ENCODE data around the gene BAD.

Gene BAD

DNA sequence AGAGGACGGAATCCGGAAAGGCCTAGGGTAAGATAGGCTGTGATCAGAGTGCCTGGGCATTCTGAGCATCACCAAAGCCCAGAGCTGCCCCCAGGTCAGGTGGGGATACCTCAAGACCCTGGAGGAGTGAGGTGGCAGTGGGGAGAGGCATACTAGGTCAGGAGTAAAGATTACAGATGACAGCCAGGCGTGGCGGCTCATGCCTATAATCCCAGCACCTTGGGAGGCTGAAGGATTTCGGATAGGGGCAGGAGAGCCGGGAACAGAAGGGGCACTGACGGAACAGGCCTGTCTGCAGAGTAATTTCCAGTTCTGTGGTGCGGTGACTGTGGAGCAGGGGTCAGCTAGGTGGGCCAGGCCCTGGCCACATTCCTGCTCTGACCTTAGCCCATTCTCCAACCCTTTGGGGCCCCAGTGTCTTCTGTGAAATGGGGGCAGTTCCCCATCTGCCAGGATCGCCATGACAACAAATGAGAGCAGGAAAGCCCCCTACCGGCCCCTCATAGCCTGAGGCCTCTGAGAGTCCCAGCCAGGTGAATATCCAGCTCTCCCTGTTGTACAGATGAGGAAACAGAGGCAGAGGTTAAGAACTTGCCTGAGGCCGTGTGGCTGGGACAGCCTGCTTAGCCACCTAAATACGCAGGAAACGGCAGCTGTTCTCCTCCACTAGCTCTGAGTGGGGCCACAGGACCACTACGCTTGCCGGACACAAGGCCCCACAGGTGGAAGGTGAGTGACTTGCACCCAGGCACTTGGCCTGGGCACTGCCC is 9.2 kb downstream of the BAD start:
- DNase-seq: no peak

- DNase-seq: peak; percentile 98
These were observed 14.8 kb downstream of the BAD start for GRCh38 chr11:64269540-64270220.

DNA sequence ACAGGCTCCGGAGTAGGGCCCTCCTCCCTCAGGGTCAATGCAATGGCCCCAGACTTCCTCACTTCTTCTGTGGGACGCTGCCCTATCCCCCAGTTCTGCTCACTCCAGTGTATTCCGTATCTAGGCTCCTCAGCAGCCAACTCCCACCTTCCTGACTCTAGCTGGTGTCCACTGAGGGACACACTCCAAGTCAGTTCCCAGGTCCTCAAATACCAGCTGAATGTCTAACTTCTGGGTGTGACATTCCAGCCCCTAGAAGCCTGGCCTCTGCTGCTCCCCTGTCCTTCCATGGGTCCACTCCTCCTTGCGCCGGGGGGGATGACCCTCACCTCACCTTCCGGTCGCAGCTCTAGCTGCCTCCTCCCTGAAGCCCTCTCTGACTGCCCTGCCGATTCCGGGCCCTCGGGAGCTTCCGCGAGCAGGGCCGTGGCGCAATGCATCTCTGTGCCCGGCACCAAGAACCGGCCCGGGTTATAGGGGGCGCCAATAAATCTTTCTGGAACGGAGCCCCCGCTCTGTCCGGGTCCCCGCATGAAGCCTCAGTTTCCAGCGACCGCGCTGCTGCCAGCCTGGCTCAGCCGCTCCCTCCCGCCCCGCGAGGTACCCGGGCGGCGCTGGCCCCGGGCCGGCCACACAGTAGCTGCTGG is 15.4 kb downstream of the BAD start:
- DNase-seq: no peak

DNA sequence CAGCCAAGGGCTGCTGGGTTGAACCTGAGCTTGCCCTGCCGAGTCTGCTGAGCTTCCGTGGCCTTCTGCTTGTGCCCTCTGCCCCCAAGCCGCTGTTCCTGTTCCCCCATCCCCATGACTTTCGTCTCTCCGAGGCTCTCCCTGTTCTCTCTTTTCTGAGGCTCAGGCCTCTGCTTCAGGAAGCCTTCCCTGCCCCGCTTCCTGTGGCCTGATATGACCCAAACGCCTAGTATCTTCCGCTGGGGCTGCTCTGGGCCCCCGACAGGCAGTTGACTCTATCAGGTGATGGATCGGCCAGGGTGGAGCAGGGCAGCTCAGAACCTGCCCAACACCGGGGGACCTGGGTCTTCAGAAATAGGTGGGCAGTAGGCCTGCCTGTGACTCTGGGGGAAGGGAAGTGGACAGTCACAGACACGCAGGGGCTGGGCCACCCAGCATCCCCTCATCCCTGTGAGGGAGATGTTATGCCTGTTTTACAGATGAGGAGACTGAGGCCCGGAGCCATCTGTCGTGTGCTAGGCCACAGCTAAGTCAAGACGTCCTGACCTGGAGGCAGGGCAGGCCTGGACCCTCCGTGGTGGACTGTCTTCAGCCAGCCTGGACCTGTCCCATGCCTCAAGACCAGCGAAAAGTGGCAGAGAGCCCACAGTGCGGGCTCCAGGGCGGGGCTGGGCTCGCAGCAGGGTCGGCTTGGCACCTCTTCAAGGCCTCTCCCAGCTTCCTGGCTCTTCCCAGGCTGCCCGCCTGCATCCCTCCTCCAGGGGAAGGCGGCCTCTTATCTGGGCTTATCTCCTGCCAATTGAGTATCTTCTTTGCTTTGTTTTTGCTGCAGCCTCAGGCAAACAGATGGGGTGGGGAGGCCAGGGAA is 16.2 kb downstream of the BAD start:
- no peak for DNase-seq

DNA sequence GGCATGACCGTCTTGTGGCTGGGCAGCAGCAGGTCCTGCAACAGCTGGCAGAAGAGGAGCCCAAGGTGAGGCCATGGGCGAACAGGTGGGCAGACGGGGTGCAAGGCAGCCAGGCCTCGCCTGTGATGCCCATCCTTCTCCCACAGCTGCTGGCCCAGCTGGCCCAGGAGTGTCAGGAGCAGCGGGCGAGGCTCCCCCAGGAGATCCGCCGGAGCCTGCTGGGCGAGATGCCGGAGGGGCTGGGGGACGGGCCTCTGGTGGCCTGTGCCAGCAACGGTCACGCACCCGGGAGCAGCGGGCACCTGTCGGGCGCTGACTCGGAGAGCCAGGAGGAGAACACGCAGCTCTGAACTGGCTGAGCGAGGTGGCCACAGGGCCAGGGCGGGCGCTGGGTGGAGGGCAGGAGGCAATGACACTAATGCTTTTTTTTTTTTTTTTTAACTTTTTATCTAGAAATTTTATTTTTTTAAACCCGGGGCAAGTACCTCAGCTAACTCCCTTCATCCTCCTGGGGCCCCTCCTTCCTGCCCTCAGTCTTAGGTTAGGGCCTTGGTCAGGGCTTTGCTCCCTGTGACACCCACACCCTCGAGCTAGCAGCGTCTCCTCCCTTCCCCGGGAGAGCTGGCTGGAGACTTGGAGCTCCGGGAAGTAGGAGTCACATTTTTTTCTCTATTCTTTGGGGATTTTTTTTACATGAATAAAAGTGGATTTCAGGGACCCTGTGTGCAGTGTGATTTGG is 17.1 kb downstream of the BAD start:
- no peak for DNase-seq

DNA sequence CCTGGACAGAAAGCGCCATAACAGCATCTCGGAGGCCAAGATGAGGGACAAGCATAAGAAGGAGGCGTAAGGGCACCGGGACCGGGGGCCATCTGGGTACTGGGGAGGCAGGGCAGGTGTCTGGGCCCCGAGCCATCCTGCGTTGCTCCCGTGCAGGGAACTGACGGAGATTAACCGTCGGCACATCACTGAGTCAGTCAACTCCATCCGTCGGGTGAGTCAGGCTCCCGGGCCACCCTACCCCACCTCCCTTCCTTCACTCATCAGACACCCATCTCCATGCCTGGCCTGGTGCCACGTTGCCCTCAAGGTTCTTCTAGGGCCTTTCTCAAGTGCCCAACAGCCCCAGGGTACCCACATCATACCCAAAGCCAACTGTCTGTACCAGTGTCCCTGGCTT is 18.1 kb downstream of the BAD start:
- DNase-seq: no peak

DNA sequence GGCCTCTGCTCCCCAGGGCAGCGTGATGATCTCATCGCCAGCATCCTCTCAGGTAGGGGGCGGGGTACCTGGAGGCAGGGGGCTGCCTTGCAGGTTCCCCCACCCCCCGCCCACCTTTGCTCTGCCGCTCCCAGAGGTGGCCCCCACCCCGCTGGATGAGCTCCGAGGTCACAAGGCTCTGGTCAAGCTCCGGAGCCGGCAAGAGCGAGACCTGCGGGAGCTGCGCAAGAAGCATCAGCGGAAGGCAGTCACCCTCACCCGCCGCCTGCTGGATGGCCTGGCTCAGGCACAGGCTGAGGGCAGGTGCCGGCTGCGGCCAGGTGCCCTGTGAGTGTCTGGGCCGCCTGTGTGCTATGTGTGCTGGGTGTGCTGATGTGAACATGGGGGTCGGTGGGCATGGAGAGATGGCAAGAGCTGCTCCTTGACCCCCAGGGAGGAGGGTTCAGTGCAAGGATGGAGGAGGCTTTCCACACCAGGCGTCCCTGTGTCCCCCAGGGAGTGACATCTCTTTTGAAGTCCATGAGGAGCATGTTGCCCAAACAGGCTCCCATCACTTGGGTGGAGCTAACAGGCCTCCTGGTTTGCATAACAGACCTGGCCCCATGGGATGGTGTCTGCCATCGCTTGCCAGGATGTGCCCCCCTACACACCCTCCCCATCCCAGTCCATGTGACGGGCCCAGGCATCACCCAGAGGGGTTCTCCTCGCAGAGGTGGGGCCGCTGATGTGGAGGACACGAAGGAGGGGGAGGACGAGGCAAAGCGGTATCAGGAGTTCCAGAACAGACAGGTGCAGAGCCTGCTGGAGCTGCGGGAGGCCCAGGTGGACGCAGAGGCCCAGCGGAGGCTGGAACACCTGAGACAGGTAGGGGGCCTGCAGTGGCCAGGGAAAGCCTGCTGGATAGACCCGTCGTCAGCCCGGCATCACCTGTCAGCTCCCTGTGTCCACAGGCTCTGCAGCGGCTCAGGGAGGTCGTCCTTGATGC is 19.0 kb downstream of the BAD start:
- DNase-seq: no peak

- no peak for DNase-seq
These were observed 20.1 kb downstream of the BAD start for GRCh38 chr11:64264371-64264852.

DNA sequence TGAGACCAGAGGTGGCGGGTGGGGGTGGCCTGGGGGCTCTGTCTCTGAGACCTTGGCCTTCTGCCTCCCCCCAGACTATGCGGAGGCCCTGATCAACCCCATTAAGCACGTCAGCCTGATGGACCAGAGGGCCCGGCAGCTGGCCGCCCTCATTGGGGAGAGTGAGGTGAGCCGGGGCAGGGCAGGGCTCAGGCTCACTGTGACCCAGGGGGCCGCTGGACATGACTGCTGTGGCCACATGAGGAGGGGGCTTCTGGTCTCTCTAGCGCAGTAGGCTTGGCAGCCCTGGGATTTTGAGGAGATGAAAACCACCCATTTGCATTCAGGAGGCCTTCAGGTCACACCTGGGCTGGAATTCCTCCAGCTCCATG is 20.5 kb downstream of the BAD start:
- no peak for DNase-seq

DNA sequence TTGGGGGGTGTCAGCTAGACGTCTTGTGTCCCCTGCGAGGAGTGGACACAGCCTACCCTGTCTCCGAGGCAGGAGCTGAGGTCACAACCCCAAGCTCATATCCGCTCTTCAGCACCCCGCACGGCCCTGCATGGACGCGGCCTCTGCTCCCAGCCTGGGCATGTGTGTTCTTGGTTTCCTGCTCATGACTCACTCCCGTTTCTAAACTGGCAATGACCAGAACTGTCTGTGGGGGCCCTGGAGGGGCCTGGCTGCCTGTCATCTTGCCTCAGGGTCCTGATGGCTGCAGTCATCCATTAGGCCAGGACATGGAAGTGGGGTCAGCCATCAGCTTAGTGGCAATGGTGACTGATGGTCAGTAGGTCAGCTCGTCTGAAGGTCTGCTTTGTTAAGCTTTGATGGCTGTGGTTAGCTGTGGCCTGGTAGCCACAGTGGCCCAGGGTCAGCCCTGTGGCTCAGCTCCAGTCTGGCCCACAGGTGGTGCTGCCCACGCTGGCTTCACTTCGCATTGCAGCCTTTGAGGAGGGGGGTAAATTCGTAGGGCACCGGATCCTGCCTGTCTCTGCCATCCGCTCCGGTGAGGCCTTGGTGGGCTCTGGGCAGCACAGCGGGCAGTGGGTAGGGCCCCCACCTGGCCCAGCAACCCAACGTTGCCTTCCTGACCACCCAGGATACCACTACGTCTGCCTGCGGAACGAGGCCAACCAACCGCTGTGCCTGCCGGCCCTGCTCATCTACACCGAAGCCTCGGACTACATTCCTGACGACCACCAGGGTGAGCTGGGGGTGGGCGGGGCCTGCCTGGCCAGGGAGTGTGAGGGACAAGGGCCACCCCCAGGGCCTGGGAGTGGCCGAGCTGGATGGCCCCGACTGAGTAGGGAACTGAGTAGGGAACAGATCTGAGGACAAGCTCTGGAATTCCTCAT is 21.2 kb downstream of the BAD start:
- DNase-seq: no peak

- DNase-seq: no peak
These were observed 22.0 kb downstream of the BAD start for GRCh38 chr11:64262271-64263002.

- DNase-seq: no peak
These were observed 22.8 kb downstream of the BAD start for GRCh38 chr11:64261556-64262080.

- no peak for DNase-seq
These were observed 24.2 kb downstream of the BAD start for GRCh38 chr11:64260147-64260708.

DNA sequence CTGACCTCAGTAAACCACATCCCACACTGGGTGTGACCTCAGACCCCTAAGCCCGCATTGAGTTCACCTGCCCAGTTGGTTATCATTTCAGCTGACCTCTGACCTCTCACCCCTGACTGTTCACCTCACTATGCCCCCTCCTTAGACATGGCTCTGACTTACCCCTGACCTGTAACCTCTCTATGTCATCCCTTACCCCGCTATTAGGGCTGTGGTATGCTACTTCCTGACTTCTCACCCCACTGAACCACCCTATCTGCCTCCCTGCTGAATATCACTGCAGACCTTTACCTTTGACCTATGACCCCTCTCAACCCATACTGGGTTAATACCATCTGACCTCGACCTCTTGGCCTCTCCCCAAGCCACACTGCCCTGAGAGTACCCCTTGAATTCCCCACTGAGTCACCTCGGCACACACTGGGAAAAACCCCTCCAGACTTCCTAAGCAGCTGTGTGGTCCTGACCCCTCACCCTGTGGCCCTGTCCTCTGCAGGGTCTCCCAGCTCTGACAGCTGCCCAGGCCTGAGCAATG is 24.9 kb downstream of the BAD start:
- no peak for DNase-seq

DNA sequence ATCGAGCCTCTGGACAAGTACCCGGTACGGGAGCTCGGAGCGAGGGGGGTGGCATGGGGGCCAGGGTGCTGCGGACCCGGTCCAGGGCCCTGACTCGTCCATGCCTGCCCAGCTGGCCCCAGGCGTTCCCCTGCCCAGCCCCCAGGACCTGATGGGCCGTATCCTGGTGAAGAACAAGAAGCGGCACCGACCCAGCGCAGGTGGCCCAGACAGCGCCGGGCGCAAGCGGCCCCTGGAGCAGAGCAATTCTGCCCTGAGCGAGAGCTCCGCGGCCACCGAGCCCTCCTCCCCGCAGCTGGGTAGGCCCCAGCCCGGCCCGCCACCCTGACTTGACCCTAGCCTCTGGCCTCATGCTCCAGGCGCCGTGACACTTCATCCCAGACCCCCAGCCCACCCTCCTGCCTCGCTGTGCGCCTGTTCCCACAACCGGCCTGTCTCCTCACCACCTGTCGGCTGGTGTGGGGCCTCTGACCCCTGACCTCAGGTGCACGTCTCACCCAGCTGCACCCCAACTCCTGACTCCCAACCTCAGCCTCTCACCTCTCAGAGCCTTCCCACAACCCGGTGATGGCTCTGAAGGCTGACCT is 25.4 kb downstream of the BAD start:
- no peak for DNase-seq

DNA sequence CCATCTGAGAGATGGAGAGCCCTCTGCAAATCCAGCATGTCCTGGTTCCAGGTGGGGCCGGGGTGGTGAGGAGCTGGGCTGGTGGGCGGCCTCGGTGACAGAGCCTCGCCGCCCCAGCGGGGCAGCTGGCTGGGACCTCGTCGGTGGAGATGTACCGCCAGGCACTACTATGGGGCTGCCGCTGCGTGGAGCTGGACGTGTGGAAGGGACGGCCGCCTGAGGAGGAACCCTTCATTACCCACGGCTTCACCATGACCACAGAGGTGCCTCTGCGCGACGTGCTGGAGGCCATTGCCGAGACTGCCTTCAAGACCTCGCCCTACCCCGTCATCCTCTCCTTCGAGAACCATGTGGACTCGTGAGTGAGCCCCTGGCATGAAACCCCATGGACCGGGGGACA is 26.1 kb downstream of the BAD start:
- DNase-seq: no peak

DNA sequence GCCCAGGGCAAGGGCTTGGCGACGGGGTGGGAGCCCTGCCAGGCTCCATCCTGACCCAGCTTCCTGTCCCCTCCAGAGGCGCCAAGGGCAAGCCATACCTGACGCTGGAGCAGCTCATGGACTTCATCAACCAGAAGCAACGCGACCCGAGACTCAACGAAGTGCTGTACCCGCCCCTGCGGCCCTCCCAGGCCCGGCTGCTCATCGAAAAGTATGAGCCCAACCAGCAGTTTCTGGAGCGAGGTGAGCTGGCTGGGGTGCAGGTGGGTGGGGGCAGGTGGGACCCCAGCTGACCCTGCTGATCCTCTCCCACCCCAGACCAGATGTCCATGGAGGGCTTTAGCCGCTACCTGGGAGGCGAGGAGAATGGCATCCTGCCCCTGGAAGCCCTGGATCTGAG is 28.2 kb downstream of the BAD start:
- no peak for DNase-seq
